Hepatocyte (in vitro differentiated cells): Measurements from ENCODE around the gene HINT3. TPM values are rescaled to one million over a fixed set of nuclear protein-coding genes. Genes with fewer than 3 reads are reported as not detected.

Experiments
- DNase-seq: peaks from one replicate; pipeline ENCODE4 v3.0.0-alpha.2; 2016; ENCODE audit warnings: low spot score
- H2AFZ ChIP-seq: fragments of 200-600 bp; sonication (generic); 2 replicates; pipeline ENCODE4 v1.6.0; 2016; ENCODE audit warnings: antibody characterized with exemption, mild to moderate bottlenecking
- H3K27ac ChIP-seq: fragments of 200-600 bp; sonication (generic); 2 replicates; pipeline ENCODE4 v1.5.1; 2016; ENCODE audit warnings: mild to moderate bottlenecking
- H3K27me3 ChIP-seq: fragments of 200-600 bp; sonication (generic); 2 replicates; pipeline ENCODE4 v1.6.1; 2016
- H3K36me3 ChIP-seq: fragments of 200-600 bp; sonication (generic); replicated peaks from 2 replicates; pipeline ENCODE4 v1.5.1; 2016; ENCODE audit warnings: low read depth; ENCODE audit not compliant: insufficient read depth
- H3K4me1 ChIP-seq: fragments of 200-600 bp; sonication (generic); 2 replicates; pipeline ENCODE4 v1.5.1; 2016; ENCODE audit warnings: mild to moderate bottlenecking, moderate library complexity; ENCODE audit not compliant: insufficient read depth
- H3K4me2 ChIP-seq: fragments of 200-600 bp; sonication (generic); 2 replicates; pipeline ENCODE4 v1.6.0; 2016
- H3K4me3 ChIP-seq: fragments of 200-600 bp; sonication (generic); 2 replicates; pipeline ENCODE4 v1.5.1; 2016; ENCODE audit warnings: mild to moderate bottlenecking
- H3K79me2 ChIP-seq: fragments of 200-600 bp; sonication (generic); 2 replicates; pipeline ENCODE4 v1.6.0; 2017; ENCODE audit warnings: mild to moderate bottlenecking
- H3K9me2 ChIP-seq: fragments of 200-600 bp; sonication (generic); replicated peaks from 2 replicates; pipeline ENCODE4 v1.6.0; 2017; ENCODE audit warnings: mild to moderate bottlenecking; ENCODE audit not compliant: insufficient read depth
- H3K9me3 ChIP-seq: fragments of 200-600 bp; sonication (generic); 2 replicates; pipeline ENCODE4 v1.5.1; 2016; ENCODE audit warnings: low read depth, mild to moderate bottlenecking
- H4K20me1 ChIP-seq: fragments of 200-600 bp; sonication (generic); 2 replicates; pipeline ENCODE4 v1.6.0; 2016; ENCODE audit warnings: mild to moderate bottlenecking; ENCODE audit not compliant: insufficient read depth, poor library complexity, severe bottlenecking
- EZH2 ChIP-seq: fragments of 200-600 bp; sonication (generic); IDR thresholded peaks from 2 replicates; pipeline ENCODE4 v1.6.1; 2016; ENCODE audit warnings: antibody characterized with exemption, mild to moderate bottlenecking, borderline replicate concordance
- EZH2phosphoT487 ChIP-seq: fragments of 200-600 bp; sonication (generic); IDR thresholded peaks from one replicate; pipeline ENCODE4 v1.6.1; 2018; ENCODE audit warnings: antibody characterized with exemption, mild to moderate bottlenecking, low read depth, moderate library complexity; ENCODE audit not compliant: unreplicated experiment, severe bottlenecking
- WGBS: methylation state at CpG from one replicate; pipeline ENCODE4 v1.1.6; 2016; ENCODE audit warnings: low lambda C conversion rate; ENCODE audit errors: missing lambda C conversion rate; 5-methylcytosine and 5-hydroxymethylcytosine counted together
- polyA plus RNA-seq: library from polyadenylated mRNA; unstranded; fragments of >200 nt; fragmentation: Nextera tagmentation; extraction: Ambion mirVana; gene quantifications from 2 replicates; pipeline ENCODE4 v1.2.1, GENCODE V29; 2016
- total RNA-seq: library from RNA; depleted of rRNA; stranded (reverse); fragments of >200 nt; gene quantifications from 2 replicates; pipeline ENCODE4 v1.2.3, GENCODE V29; 2014
- TF ChIP-seq, protein P1 (sequence below): fragments of 200-600 bp; sonication (generic); IDR thresholded peaks from 2 replicates; pipeline ENCODE4 v1.5.1; 2016; ENCODE audit warnings: antibody characterized with exemption, mild to moderate bottlenecking; ENCODE audit not compliant: poor library complexity

The HINT3 gene
- total and polyA plus RNA-seq, 2 experiments from 2014 or later: 15.4 to 32.9 TPM

- 79% methylated on average over 8 of the region's 8 CpGs for WGBS
- H3K79me2 ChIP-seq: peaks cover 88% of the 10 kb centered on the region
Observed at GRCh38 chr6:125962900-125963497, 6.4 kb downstream of the HINT3 start.

DNA sequence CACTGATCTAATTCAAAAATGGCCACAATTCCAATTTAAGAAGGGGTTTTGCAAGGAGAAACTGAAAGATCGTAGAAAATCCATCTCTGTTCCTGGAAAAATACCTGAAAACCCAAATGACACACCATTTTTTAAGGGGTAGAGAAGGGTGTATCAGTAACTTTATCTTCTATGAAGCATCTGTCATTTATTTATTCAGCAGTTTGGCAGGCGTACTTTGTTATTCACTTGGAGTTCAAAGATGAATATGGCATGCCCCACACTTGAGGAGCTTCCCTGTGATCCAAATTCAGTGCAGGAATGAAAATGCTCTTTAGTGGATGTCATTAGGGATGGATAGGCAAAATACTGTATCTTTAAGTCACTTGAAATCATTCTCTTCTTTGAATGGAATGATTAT lies 7.2 kb downstream of the HINT3 start:
- 83% methylated on average over 2 of the region's 2 CpGs for WGBS
- H4K20me1 ChIP-seq: peaks cover 4% of the 10 kb centered on the region
- H3K9me3 ChIP-seq: no peaks in the 10 kb centered on the region
- no peak overlapping the region for H3K27ac ChIP-seq
- H3K27me3 ChIP-seq: no peaks in the 10 kb centered on the region
- no peak for DNase-seq
- H3K4me1 ChIP-seq: no peaks in the 10 kb centered on the region
- peaks cover 81% of the 10 kb centered on the region for H3K79me2 ChIP-seq
- no peak overlapping the region for H3K4me3 ChIP-seq
- no peaks in the 10 kb centered on the region for H3K36me3 ChIP-seq
- no peak overlapping the region for H2AFZ ChIP-seq
- H3K9me2 ChIP-seq: no peaks in the 10 kb centered on the region
- TF ChIP-seq EZH2 (no peak), EZH2phosphoT487 (no peak)
- TF ChIP-seq, protein P1, sequence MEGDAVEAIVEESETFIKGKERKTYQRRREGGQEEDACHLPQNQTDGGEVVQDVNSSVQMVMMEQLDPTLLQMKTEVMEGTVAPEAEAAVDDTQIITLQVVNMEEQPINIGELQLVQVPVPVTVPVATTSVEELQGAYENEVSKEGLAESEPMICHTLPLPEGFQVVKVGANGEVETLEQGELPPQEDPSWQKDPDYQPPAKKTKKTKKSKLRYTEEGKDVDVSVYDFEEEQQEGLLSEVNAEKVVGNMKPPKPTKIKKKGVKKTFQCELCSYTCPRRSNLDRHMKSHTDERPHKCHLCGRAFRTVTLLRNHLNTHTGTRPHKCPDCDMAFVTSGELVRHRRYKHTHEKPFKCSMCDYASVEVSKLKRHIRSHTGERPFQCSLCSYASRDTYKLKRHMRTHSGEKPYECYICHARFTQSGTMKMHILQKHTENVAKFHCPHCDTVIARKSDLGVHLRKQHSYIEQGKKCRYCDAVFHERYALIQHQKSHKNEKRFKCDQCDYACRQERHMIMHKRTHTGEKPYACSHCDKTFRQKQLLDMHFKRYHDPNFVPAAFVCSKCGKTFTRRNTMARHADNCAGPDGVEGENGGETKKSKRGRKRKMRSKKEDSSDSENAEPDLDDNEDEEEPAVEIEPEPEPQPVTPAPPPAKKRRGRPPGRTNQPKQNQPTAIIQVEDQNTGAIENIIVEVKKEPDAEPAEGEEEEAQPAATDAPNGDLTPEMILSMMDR: no peak
- no peak overlapping the region for H3K4me2 ChIP-seq

More at GRCh38 chr6:125962900-125963497, 6.4 kb downstream of the HINT3 start:
- no peak overlapping the region for H2AFZ ChIP-seq
- H3K9me2 ChIP-seq: no peaks in the 10 kb centered on the region
- H3K4me3 ChIP-seq: no peak overlapping the region
- no peak for DNase-seq
- H3K36me3 ChIP-seq: no peaks in the 10 kb centered on the region
- H3K27me3 ChIP-seq: no peaks in the 10 kb centered on the region
- H3K9me3 ChIP-seq: no peaks in the 10 kb centered on the region
- H3K27ac ChIP-seq: no peak overlapping the region
- H3K4me2 ChIP-seq: no peak overlapping the region
- peaks cover 6% of the 10 kb centered on the region for H3K4me1 ChIP-seq
- TF ChIP-seq, protein P1: no peak
- no peak for TF ChIP-seq EZH2phosphoT487
- TF ChIP-seq EZH2: no peak
- H4K20me1 ChIP-seq: peaks cover 4% of the 10 kb centered on the region

DNA sequence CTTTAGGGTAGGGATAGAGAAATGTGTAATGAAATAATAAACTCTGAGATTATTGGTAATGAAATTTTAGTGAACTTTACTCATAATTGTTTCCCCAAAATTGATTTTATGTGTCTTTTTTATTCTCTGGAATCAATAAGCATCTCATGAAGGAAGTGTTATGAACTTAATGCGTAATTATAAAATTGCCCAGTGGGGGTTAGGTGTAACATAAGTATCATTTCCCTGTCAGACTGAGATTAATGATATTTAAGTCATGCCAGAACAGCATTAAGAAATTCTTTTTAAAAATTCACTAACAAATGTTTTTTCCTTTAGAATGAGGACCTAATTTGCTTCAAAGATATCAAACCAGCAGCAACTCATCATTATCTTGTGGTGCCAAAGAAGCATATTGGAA lies 10.0 kb downstream of the HINT3 start:
- H3K36me3 ChIP-seq: no peaks in the 10 kb centered on the region
- no peaks in the 10 kb centered on the region for H3K9me2 ChIP-seq
- no peak overlapping the region for H3K4me3 ChIP-seq
- no peaks in the 10 kb centered on the region for H3K9me3 ChIP-seq
- H4K20me1 ChIP-seq: peaks cover 4% of the 10 kb centered on the region
- no peak for TF ChIP-seq EZH2phosphoT487
- H3K4me2 ChIP-seq: no peak overlapping the region
- no peak overlapping the region for H3K27ac ChIP-seq
- 100% methylated on average over 1 of the region's 1 CpG for WGBS
- peaks cover 69% of the 10 kb centered on the region for H3K79me2 ChIP-seq
- H3K27me3 ChIP-seq: no peaks in the 10 kb centered on the region
- DNase-seq: no peak
- H2AFZ ChIP-seq: no peak overlapping the region
- H3K4me1 ChIP-seq: no peaks in the 10 kb centered on the region

DNA sequence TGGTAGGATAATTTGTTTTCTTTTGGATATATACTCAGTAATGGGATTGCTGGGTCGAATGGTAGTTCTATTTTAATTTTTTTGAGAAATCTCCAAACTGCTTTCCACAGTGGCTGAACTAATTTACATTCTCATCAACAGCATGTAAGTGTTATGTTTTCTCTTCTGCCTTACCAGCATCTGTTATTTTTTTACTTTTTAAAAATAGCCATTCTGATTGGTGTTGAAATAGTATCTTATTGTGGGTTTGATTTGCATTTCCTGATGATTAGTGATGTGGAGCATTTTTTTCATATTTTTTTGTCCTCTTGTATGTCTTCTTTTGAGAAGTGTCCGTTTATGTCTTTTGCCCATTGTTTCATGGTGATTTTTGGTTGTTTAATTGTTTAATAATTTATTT lies 11.9 kb downstream of the HINT3 start:
- H3K4me3 ChIP-seq: no peak overlapping the region
- TF ChIP-seq, protein P1: no peak
- no peak for TF ChIP-seq EZH2
- 92% methylated on average over 2 of the region's 2 CpGs for WGBS

More for the DNA sequence above, 11.9 kb downstream of the HINT3 start:
- no peaks in the 10 kb centered on the region for H3K4me1 ChIP-seq
- H3K27ac ChIP-seq: no peak overlapping the region
- no peaks in the 10 kb centered on the region for H3K9me2 ChIP-seq
- H3K79me2 ChIP-seq: peaks cover 56% of the 10 kb centered on the region
- no peak for DNase-seq
- no peak overlapping the region for H2AFZ ChIP-seq
- no peaks in the 10 kb centered on the region for H3K27me3 ChIP-seq
- H3K9me3 ChIP-seq: no peaks in the 10 kb centered on the region
- peaks cover 4% of the 10 kb centered on the region for H4K20me1 ChIP-seq
- no peaks in the 10 kb centered on the region for H3K36me3 ChIP-seq
- H3K4me2 ChIP-seq: no peak overlapping the region
